HG03280 (cell line): ENCODE data around the gene ACAP3.
A peak's percentile ranks its signal among the peaks of the same experiment; 100 is the strongest.

Experiments used
- ATAC-seq: cut with Tn5 transposase; IDR thresholded peaks from one replicate; pipeline ENCODE4 v1.9.1; 2021; ENCODE audit warnings: mild to moderate bottlenecking, moderate library complexity; ENCODE audit not compliant: unreplicated experiment

The ACAP3 gene

GRCh38 chr1:1290238-1290731 is 17.4 kb downstream of the ACAP3 start:
- ATAC-seq: no peak

DNA sequence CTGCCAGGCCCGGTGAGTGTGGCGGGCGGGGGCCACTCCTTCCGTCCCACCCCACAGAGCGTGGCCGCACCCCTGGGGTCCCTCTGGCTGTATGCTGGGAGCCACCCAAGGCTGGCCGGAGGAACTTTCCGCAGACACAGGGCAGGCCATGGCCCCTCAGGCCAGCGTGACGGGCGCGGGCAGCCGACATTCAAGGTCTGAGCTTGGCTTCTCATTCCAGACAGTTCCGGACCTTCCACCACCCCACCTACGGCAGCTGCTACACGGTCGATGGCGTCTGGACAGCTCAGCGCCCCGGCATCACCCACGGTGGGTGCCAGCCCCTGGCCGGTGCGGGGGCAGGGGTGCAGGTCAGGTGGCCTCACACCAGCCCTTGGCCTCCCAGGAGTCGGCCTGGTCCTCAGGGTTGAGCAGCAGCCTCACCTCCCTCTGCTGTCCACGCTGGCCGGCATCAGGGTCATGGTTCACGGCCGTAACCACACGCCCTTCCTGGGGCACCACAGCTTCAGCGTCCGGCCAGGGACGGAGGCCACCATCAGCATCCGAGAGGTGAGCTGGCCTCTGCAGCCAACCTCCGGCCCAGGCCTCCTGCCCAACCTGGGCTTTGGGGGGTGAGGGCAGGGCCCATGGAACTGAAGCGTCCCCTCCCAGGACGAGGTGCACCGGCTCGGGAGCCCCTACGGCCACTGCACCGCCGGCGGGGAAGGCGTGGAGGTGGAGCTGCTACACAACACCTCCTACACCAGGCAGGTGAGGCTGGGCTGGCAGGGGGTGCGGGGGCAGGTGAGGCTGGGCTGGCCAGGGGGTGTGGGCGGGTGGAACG is 20.2 kb downstream of the ACAP3 start:
- no peak for ATAC-seq

DNA sequence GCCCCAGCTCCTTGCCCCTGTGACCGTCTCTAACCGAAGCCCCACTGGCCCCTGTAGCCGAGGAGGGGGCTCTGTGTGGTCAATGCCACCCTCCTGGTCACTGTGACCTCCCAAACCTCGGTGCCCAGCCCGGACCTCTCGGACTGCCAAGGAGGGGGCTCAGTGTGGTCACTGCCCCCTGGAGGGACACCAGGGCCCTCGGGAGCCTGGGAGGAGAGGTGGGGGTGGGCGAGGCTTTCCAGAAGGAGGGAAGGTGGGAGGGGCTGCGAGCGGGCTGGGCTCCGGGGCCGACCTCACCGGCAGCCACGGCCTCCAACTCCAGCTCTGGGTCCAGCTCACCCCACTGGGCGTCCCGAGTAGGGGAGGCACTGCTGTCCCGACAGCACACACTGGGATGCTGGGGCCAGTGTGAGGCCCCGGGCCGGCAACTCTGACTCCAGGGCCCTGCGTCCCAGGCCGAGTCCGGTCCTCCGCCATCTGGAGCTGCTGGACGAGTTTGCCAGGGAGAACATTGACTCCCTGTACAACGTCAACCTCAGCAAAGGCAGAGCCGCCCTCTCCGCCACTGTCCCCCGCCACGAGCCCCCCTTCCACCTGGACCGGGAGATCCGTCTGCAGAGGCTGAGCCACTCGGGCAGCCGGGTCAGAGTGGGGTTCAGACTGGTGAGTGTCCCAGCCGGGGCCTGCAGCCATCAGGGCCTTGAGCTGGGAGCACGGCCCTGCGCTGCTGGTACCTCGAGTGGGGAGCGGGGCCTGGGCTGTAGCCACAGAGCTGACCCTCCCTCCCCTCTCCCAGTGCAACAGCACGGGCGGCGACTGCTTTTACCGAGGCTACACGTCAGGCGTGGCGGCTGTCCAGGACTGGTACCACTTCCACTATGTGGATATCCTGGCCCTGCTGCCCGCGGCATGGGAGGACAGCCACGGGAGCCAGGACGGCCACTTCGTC is 21.1 kb downstream of the ACAP3 start:
- no peak for ATAC-seq

GRCh38 chr1:1285611-1286311 is 22.0 kb downstream of the ACAP3 start:
- ATAC-seq: no peak

DNA sequence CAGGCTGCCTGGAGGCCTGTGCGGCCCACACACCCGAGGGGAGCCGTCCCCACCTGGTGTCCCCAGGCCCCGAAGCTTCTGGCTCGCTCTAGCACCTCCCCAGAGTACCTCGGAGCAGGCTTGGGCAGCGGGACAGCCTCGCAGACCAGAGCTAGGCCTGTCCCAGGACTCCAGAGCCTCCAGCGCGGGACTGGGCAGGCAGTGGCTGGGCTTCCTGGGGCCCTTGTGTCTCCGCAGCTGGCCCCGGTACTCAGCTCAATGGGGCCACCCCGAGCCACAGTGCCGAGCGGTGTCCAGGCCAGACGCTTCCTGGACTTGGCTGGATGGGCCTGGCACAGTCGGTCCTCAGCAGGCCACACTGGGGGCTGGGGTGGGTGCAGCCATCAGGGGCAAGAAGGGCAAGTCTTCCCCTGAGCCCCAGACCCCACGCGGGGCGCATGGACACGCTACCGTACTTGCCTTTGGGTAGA is 22.6 kb downstream of the ACAP3 start:
- ATAC-seq: no peak

DNA sequence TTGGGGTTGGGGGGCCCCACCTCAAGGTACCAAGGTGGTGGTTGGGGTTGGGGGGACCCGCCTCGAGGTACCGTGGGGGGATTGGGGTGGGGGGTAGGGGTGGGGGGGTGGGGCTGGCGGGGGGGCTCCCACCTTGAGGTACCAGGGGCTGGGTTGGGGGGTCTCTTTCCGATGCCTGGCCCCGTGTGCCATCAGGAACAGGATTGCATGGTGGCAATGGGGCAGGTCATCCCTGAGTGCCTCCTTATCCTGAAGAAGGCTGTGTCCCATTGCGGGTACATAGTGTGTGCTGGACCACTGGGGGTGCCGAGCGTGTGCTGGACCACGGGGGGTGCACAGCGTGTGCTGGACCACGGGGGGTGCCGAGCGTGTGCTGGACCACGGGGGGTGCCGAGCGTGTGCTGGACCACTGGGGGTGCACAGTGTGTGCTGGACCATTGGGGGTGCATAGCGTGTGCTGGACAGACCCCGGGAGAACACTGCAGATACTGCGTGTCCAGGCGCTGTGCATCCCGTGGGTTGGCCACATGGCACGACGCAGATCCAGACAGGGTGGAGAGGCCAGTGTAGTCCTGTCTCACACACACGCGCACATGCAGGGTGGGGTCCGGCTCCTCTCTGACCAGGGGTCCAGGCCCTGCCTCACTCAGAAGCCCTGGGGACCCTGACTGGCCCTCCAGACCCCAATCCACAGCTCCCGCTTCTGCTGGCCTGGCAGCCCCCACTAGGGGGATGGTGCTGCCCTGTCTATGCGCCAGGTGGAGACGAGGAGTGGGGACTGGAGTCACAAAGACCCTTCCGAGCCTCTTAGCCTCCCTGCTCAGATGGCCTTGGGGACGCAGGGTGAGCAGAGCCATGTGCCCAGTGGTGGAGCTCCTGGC is 23.3 kb downstream of the ACAP3 start:
- no peak for ATAC-seq

- no peak for ATAC-seq
These were observed 23.9 kb downstream of the ACAP3 start for GRCh38 chr1:1283821-1284220.

GRCh38 chr1:1282998-1283397 is 24.7 kb downstream of the ACAP3 start:
- no peak for ATAC-seq

- ATAC-seq: no peak
These were observed 26.0 kb downstream of the ACAP3 start for GRCh38 chr1:1281533-1282321.

DNA sequence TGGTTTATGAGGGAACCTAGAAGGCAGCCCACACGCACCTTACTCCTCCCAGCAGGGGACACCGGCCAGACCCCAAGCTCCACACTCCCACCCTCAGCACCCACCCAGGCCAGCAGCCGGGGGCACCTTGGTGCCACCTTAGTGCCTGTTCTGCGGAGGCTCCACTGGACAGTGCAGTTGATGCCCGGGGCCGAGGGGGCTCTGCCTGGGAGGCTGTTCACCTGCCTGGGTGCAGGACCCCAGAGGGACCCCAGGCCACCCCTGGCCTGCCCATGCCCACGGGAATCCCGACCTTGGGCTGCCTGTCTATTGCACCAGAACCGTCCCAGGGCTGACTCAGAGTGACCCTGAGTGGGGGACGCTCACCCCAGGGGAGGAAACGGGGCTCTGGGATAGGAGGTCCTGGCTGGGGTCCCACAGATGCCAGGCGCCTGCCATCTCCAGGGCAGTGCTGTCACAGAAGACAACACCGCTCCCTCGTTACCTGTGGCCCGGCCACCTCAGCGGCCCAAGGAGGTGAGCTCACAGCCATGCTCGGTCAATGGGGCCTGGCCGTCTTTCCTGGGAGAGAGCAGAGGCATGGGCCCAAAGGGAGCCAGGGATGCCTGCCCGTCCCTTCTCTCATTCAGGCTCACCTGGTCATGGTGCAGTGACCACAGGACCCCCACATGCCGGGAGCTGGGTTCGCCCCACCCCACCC is 26.8 kb downstream of the ACAP3 start:
- ATAC-seq: no peak

DNA sequence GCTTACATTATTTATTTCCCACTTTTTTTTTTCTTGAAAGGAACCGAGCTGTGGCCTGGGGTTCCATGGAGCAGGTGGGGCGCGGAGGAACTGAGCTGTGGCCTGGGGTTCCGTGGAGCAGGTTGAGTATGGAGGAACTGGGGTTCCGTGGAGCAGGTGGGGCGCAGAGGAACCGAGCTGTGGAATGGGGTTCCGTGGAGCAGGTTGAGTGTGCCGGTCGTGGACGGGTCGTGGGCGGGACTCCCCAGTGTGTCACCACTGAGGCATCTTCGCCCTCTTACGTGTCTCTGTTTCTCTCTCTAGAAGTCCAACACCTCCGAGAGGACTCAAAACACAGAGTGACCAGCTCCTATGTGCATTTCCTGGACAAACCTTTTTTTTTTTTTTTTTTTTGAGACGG is 28.7 kb downstream of the ACAP3 start:
- no peak for ATAC-seq

DNA sequence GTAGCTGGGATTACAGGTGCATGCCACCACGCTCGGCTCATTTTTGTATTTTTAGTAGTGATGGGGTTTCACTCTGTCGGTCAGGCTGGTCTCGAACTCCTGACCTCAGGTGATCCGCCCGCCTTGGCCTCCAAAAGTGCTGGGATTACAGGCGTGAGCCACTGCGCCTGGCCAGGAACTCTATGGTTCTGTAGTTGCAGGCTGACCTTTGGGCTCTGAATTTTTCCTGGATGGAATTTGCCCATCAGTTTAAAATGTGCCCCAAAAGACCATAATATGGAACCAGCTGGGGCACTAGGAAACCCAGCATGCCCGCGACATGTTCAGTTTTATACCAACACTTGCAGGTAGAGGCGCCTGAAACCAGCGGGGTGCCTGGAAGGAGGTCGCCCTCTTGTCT is 29.1 kb downstream of the ACAP3 start:
- no peak for ATAC-seq

DNA sequence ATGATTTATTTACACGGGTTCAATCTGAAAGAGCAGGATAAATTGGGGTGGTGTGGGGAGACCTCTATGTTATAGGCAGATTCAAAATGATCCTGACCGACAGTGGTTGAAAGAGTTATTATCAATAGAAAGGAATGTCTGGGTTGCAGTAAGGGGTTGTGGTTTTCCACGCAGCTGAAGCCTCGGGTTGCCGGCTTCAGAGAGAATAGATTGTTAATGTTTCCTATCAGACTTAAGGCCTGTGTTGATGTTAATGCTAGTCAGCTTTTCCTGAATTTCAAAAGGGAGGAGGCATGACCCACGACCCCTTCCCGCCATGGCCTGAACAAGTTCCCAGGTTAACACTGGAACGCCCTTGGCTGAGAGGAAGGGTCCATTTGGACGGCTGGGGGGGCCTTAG is 31.9 kb downstream of the ACAP3 start:
- no peak for ATAC-seq

GRCh38 chr1:1274931-1275431 is 32.7 kb downstream of the ACAP3 start:
- no peak for ATAC-seq

DNA sequence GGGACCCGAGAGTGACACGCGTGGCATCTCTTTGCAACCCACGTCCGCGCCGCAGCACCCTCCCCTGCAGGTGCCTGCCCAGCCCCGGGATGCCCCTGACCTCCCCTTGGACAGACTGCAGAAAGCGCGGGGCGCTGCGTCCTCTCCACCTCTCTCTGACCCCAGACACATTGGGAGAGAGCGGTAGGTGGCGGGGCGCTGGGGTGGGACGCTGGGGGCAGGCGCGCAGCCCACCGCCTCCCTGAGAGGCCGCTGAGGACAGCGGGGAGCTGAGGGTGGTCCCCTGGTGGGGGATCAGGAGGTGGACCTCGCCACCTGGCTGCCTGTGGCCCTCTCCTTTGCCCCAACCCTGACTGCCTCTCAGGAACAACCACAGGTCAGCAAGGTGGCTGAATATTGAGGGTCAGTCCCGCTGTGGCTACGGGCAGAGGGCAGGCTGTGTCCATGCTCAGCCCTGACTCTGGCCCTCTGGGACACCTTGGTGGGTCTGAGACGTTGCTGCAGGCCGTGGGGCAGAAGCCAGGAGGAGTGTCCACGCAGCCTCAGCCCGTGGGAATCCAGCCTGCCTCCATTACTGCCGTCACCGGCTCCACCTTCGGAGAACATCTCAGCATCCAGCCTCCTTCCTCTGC is 33.3 kb downstream of the ACAP3 start:
- ATAC-seq: no peak

DNA sequence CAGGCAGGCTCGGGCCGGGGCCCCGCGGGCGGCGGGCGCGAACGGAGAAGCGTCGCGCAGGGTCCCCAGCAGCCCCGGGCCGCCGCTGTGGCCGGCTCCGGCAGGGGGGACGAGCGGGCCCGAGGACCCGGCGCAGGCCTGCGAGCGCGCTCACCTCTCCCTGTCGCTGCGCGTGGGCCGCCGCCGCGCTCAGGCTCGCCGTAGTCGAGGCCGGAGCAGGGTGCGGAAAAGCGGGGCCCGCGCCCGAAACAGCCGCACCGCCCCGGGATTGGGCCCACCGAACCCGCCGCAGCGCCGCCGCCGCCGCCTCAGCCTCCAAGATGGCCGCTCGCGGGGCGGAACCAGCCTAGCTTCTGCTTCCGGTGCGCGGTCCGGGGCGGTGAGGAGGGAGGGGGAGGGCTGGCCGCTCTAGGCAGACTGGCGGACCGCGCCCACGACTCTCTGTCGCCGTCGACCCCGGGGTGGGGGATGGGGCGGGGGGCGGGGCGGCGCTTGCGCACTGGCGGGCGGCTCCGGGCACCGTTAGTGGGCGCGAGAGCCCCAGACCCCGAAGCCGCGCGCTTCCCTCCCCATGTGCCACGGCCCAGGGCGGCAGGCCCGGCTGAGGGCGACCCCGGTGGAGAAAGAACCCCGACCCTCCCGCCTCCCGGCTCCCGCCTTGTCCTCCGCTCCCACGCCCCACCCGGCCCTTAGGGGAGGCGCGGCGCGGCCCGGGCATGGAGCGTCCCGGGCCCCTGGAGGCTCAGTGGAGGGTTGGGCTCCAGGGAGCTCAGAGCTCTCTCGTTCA is 34.0 kb downstream of the ACAP3 start, which contains the start of gene UBE2J2:
Gene UBE2J2, minus strand, starts transcription at position 343 of the 787 bp plus-strand sequence. CDS start 5,862 bp downstream, outside the sequence.
- ATAC-seq: peak; percentile 86

DNA sequence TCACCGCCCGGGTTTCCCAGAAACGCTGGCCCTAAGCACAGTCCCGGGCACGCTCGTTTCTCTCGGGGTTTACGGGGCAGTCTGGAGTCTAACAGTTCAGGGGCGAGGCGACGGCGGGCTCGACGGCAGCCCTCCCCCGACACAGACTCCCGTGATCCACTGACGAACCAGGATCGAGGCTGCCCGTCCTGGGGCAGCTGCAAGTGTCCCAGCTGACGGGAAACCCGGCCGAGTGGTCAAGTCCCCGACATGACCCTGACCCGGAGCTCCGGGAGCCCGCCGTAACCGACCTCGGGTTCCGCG is 34.6 kb downstream of the ACAP3 start:
- ATAC-seq: peak; percentile 12
